ENCODE measurements around the gene BSN.

Gene BSN

GRCh38 chr3:49654955-49655556 lies 100.8 kb downstream of the BSN start:
- Histone ChIP-seq H3K9me3 (ENCODE audit: control insufficient read depth in 2 of 2, low read length in 2 of 2) (no peaks in the 10 kb centered on the region), H3K27ac (ENCODE audit: low read length) (no peak overlapping the region), H3K4me1 (ENCODE audit: control insufficient read depth, insufficient read depth, low read length) (peaks cover 3% of the 10 kb centered on the region), H3K27me3 (ENCODE audit: control insufficient read depth in 1 of 2, insufficient read depth in 2 of 2, low read length in 2 of 2) (peaks cover 2 to 5% of the 10 kb centered on the region in 2 donors), H3K4me3 (ENCODE audit: low read length in 2 of 2) (no peak overlapping the region), H3K9ac (ENCODE audit: low read length in 2 of 2) (no peak overlapping the region), H3K36me3 (ENCODE audit: control insufficient read depth in 2 of 2, insufficient read depth in 2 of 2, low read length in 2 of 2) (no peaks in the 10 kb centered on the region)

- H3K36me3 ChIP-seq (ENCODE audit: control insufficient read depth in 2 of 2, insufficient read depth in 2 of 2, low read length in 2 of 2): no peaks in the 10 kb centered on the region
- no peak overlapping the region for H3K9ac ChIP-seq (ENCODE audit: low read length in 2 of 2)
- no peaks in the 10 kb centered on the region for H3K9me3 ChIP-seq (ENCODE audit: control insufficient read depth in 2 of 2, low read length in 2 of 2)
- peaks cover 2 to 5% of the 10 kb centered on the region in 2 donors for H3K27me3 ChIP-seq (ENCODE audit: control insufficient read depth in 1 of 2, insufficient read depth in 2 of 2, low read length in 2 of 2)
- H3K4me3 ChIP-seq (ENCODE audit: low read length in 2 of 2): no peak overlapping the region
- peaks cover 3% of the 10 kb centered on the region for H3K4me1 ChIP-seq (ENCODE audit: control insufficient read depth, insufficient read depth, low read length)
- H3K27ac ChIP-seq (ENCODE audit: low read length): no peak overlapping the region
Observed at GRCh38 chr3:49655731-49656285, 101.5 kb downstream of the BSN start.

- Histone ChIP-seq H3K4me1 (ENCODE audit: control insufficient read depth, insufficient read depth, low read length) (peaks cover 3% of the 10 kb centered on the region), H3K9ac (ENCODE audit: low read length in 2 of 2) (no peak overlapping the region), H3K9me3 (ENCODE audit: control insufficient read depth in 2 of 2, low read length in 2 of 2) (no peaks in the 10 kb centered on the region), H3K27ac (ENCODE audit: low read length) (no peak overlapping the region), H3K36me3 (ENCODE audit: control insufficient read depth in 2 of 2, insufficient read depth in 2 of 2, low read length in 2 of 2) (no peaks in the 10 kb centered on the region), H3K4me3 (ENCODE audit: low read length in 2 of 2) (no peak overlapping the region), H3K27me3 (ENCODE audit: control insufficient read depth in 1 of 2, insufficient read depth in 2 of 2, low read length in 2 of 2) (peaks cover 2 to 5% of the 10 kb centered on the region in 2 donors)
Observed at GRCh38 chr3:49656541-49657112, 102.3 kb downstream of the BSN start.

GRCh38 chr3:49657208-49657915 lies 103.1 kb downstream of the BSN start:
- Histone ChIP-seq H3K27me3 (ENCODE audit: control insufficient read depth in 1 of 2, insufficient read depth in 2 of 2, low read length in 2 of 2) (peaks cover 3 to 5% of the 10 kb centered on the region in 2 donors), H3K9ac (ENCODE audit: low read length in 2 of 2) (no peak overlapping the region), H3K9me3 (ENCODE audit: control insufficient read depth in 2 of 2, low read length in 2 of 2) (no peaks in the 10 kb centered on the region), H3K4me1 (ENCODE audit: control insufficient read depth, insufficient read depth, low read length) (peaks cover 3% of the 10 kb centered on the region), H3K36me3 (ENCODE audit: control insufficient read depth in 2 of 2, insufficient read depth in 2 of 2, low read length in 2 of 2) (no peaks in the 10 kb centered on the region), H3K27ac (ENCODE audit: low read length) (no peak overlapping the region), H3K4me3 (ENCODE audit: low read length in 2 of 2) (no peak overlapping the region)

- H3K9ac ChIP-seq (ENCODE audit: low read length in 2 of 2): no peak overlapping the region
Observed at GRCh38 chr3:49658711-49659110, 104.4 kb downstream of the BSN start.

GRCh38 chr3:49659756-49660155 lies 105.5 kb downstream of the BSN start:
- Histone ChIP-seq H3K4me3 (ENCODE audit: low read length in 2 of 2) (no peak overlapping the region), H3K9me3 (ENCODE audit: control insufficient read depth in 2 of 2, low read length in 2 of 2) (no peaks in the 10 kb centered on the region), H3K27me3 (ENCODE audit: control insufficient read depth in 1 of 2, insufficient read depth in 2 of 2, low read length in 2 of 2) (peaks cover 3 to 11% of the 10 kb centered on the region in 2 donors), H3K4me1 (ENCODE audit: control insufficient read depth, insufficient read depth, low read length) (peaks cover 3% of the 10 kb centered on the region), H3K27ac (ENCODE audit: low read length) (no peak overlapping the region), H3K36me3 (ENCODE audit: control insufficient read depth in 2 of 2, insufficient read depth in 2 of 2, low read length in 2 of 2) (no peaks in the 10 kb centered on the region), H3K9ac (ENCODE audit: low read length in 2 of 2) (no peak overlapping the region)

More at GRCh38 chr3:49658711-49659110, 104.4 kb downstream of the BSN start:
- no peaks in the 10 kb centered on the region for H3K9me3 ChIP-seq (ENCODE audit: control insufficient read depth in 2 of 2, low read length in 2 of 2)
- H3K27me3 ChIP-seq (ENCODE audit: control insufficient read depth in 1 of 2, insufficient read depth in 2 of 2, low read length in 2 of 2): peaks cover 3 to 5% of the 10 kb centered on the region in 2 donors
- no peaks in the 10 kb centered on the region for H3K36me3 ChIP-seq (ENCODE audit: control insufficient read depth in 2 of 2, insufficient read depth in 2 of 2, low read length in 2 of 2)
- no peak overlapping the region for H3K27ac ChIP-seq (ENCODE audit: low read length)
- no peak overlapping the region for H3K4me3 ChIP-seq (ENCODE audit: low read length in 2 of 2)
- H3K4me1 ChIP-seq (ENCODE audit: control insufficient read depth, insufficient read depth, low read length): peaks cover 3% of the 10 kb centered on the region

GRCh38 chr3:49661281-49661680 lies 107.0 kb downstream of the BSN start:
- Histone ChIP-seq H3K27me3 (ENCODE audit: control insufficient read depth in 1 of 2, insufficient read depth in 2 of 2, low read length in 2 of 2) (peaks cover 6 to 15% of the 10 kb centered on the region in 2 donors), H3K4me3 (ENCODE audit: low read length in 2 of 2) (no peak overlapping the region), H3K36me3 (ENCODE audit: control insufficient read depth in 2 of 2, insufficient read depth in 2 of 2, low read length in 2 of 2) (no peaks in the 10 kb centered on the region), H3K27ac (ENCODE audit: low read length) (no peak overlapping the region), H3K9ac (ENCODE audit: low read length in 2 of 2) (no peak overlapping the region), H3K9me3 (ENCODE audit: control insufficient read depth in 2 of 2, low read length in 2 of 2) (no peaks in the 10 kb centered on the region), H3K4me1 (ENCODE audit: control insufficient read depth, insufficient read depth, low read length) (peaks cover 3% of the 10 kb centered on the region)

GRCh38 chr3:49662021-49662420 lies 107.7 kb downstream of the BSN start:
- Histone ChIP-seq H3K9me3 (ENCODE audit: control insufficient read depth in 2 of 2, low read length in 2 of 2) (no peaks in the 10 kb centered on the region), H3K9ac (ENCODE audit: low read length in 2 of 2) (no peak overlapping the region), H3K27me3 (ENCODE audit: control insufficient read depth in 1 of 2, insufficient read depth in 2 of 2, low read length in 2 of 2) (peaks cover 6 to 14% of the 10 kb centered on the region in 2 donors), H3K4me3 (ENCODE audit: low read length in 2 of 2) (no peak overlapping the region), H3K27ac (ENCODE audit: low read length) (no peak overlapping the region), H3K36me3 (ENCODE audit: control insufficient read depth in 2 of 2, insufficient read depth in 2 of 2, low read length in 2 of 2) (no peaks in the 10 kb centered on the region), H3K4me1 (ENCODE audit: control insufficient read depth, insufficient read depth, low read length) (no peaks in the 10 kb centered on the region)

- H3K27me3 ChIP-seq (ENCODE audit: control insufficient read depth in 1 of 2, insufficient read depth in 2 of 2, low read length in 2 of 2): peaks cover 6 to 16% of the 10 kb centered on the region in 2 donors
Observed at GRCh38 chr3:49662720-49663413, 108.6 kb downstream of the BSN start.

GRCh38 chr3:49663831-49664230 lies 109.6 kb downstream of the BSN start:
- no peaks in the 10 kb centered on the region for H3K4me1 ChIP-seq (ENCODE audit: control insufficient read depth, insufficient read depth, low read length)
- H3K9me3 ChIP-seq (ENCODE audit: control insufficient read depth in 2 of 2, low read length in 2 of 2): no peaks in the 10 kb centered on the region
- H3K27ac ChIP-seq (ENCODE audit: low read length): no peak overlapping the region
- H3K36me3 ChIP-seq (ENCODE audit: control insufficient read depth in 2 of 2, insufficient read depth in 2 of 2, low read length in 2 of 2): no peaks in the 10 kb centered on the region
- H3K4me3 ChIP-seq (ENCODE audit: low read length in 2 of 2): no peak overlapping the region
- H3K27me3 ChIP-seq (ENCODE audit: control insufficient read depth in 1 of 2, insufficient read depth in 2 of 2, low read length in 2 of 2): peaks cover 11 to 20% of the 10 kb centered on the region in 2 donors
- H3K9ac ChIP-seq (ENCODE audit: low read length in 2 of 2): no peak overlapping the region

More at GRCh38 chr3:49662720-49663413, 108.6 kb downstream of the BSN start:
- no peak overlapping the region for H3K4me3 ChIP-seq (ENCODE audit: low read length in 2 of 2)
- H3K36me3 ChIP-seq (ENCODE audit: control insufficient read depth in 2 of 2, insufficient read depth in 2 of 2, low read length in 2 of 2): no peaks in the 10 kb centered on the region
- H3K9ac ChIP-seq (ENCODE audit: low read length in 2 of 2): no peak overlapping the region
- H3K27ac ChIP-seq (ENCODE audit: low read length): no peak overlapping the region
- H3K9me3 ChIP-seq (ENCODE audit: control insufficient read depth in 2 of 2, low read length in 2 of 2): no peaks in the 10 kb centered on the region
- H3K4me1 ChIP-seq (ENCODE audit: control insufficient read depth, insufficient read depth, low read length): no peaks in the 10 kb centered on the region
